Heart right ventricle (tissue), 16 donors: Measurements from ENCODE around the gene TAF1B. TPM values are rescaled to one million over a fixed set of nuclear protein-coding genes. Genes with fewer than 3 reads are reported as not detected.

ENCODE experiments used
- ATAC-seq, 8 donors: fragments of 200-7000 bp; cut with Tn5 transposase; one replicate each; pipeline ENCODE4 v1.9.1; 2020; ENCODE audit warnings: mild to moderate bottlenecking in 8 of 8, moderate library complexity in 8 of 8, moderate number of reproducible peaks in 1 of 8
- DNase-seq, 2 donors: peaks; one replicate each; pipeline ENCODE4 v3.0.0-alpha.2; 2020
- H3K27ac ChIP-seq, 10 donors: fragments of 200-600 bp; sonication (generic) in 2 of 10; one replicate each; pipeline versions ENCODE4 v1.5.0 to v1.8.0; 2020 to 2022; ENCODE audit warnings: mild to moderate bottlenecking in 3 of 10
- H3K27me3 ChIP-seq, 7 donors: fragments of 200-600 bp; one replicate each; pipeline ENCODE4 v1.8.0; 2021 to 2022; ENCODE audit warnings: mild to moderate bottlenecking in 2 of 7
- H3K36me3 ChIP-seq, 9 donors: fragments of 200-600 bp; sonication (generic) in 1 of 9; one replicate each; pipeline versions ENCODE4 v1.5.0 to v1.8.0; 2020 to 2022; ENCODE audit warnings: mild to moderate bottlenecking in 2 of 9
- H3K4me1 ChIP-seq, 9 donors: fragments of 200-600 bp; sonication (generic) in 1 of 9; one replicate each; pipeline versions ENCODE4 v1.5.0 to v1.8.0; 2020 to 2022; ENCODE audit warnings: mild to moderate bottlenecking in 4 of 9
- H3K4me3 ChIP-seq, 10 donors: fragments of 200-600 bp; sonication (generic) in 2 of 10; one replicate each; pipeline versions ENCODE4 v1.5.0 to v1.8.0; 2020 to 2022; ENCODE audit warnings: mild to moderate bottlenecking in 7 of 10, moderate library complexity in 2 of 10
- H3K9me3 ChIP-seq, 11 donors: fragments of 200-600 bp in 10 of 11; sonication (generic) in 2 of 11; one replicate each; pipeline versions ENCODE4 v1.5.0 to v1.8.0; 2013 to 2022; ENCODE audit warnings: mild to moderate bottlenecking in 2 of 11, control low read depth in 1 of 11, moderate library complexity in 1 of 11
- CTCF ChIP-seq, 9 donors: fragments of 200-600 bp; sonication (generic) in 2 of 9; IDR thresholded peaks; one replicate each; pipeline versions ENCODE4 v1.5.0 to v1.8.0; 2021 to 2022; ENCODE audit warnings: antibody characterized with exemption in 9 of 9, mild to moderate bottlenecking in 5 of 9, moderate library complexity in 1 of 9
- WGBS, 2 donors: extraction: QIAGEN DNeasy Blood & Tissue Kit; methylation state at CpG; one replicate each; pipeline ENCODE4 v1.1.7; 2013; ENCODE audit warnings: inconsistent platforms in 1 of 2; 5-methylcytosine and 5-hydroxymethylcytosine counted together
- intact Hi-C, 10 donors: fragments of 100-400 bp; cut with DNase I; formaldehyde crosslinking; loops; one replicate each; pipeline versions ENCODE4 v1.11.1 to v1.14.2; 2022
- polyA plus RNA-seq, 2 donors: library from polyadenylated mRNA; stranded (reverse); fragments of 200-250 nt; gene quantifications; one replicate each; pipeline ENCODE4 v1.2.3, GENCODE V29; 2013
- total RNA-seq, 10 donors: library from RNA; stranded (reverse); fragmentation: NEBNext Ultra II Directional in 3 of 10; extraction: Animal tissue kit (Norgen Biotek cat#: 25700) in 3 of 10; gene quantifications; one replicate each; pipeline versions ENCODE4 v1.2.1 to v1.2.4, GENCODE V29; 2021 to 2023
- donor health status: Arrhythmogenic right ventricular cardiomyopathy.
- donor health status: ischemic (EF 13 %, LVEDD 7.1; RV severe dilation, severe dysfunction).
- donor health status: healthy with polysubstance abuse.
- donor health status: DM: no; HTN: yes; CAD: no.
- donor health status: DM: no; HTN: no; CAD: no.
- donor health status: ischemic (EF 25% LVEDD 6.9; RV normal size, moderate dysfunction).
- donor health status: ischemic (EF 25% LVEDD 5.7; RV mildly dilated, moderate dysfunction).
- donor health status: healthy.
- donor health status: DM: yes; HTN: yes; CAD: no.
- donor health status: Ischemic cardiomyopathy.
- donor health status: ischemic (EF 35%, LVEDD 5.7; RV mildly dilated, moderate dysfunction).
- donor health status: nonischemic (EF 11% LVEDD 7.7; RV severe dilation, severe dysfunction).
- donor health status: DM: yes; HTN: yes; CAD: no.
- donor health status: PGD.
- donor health status: ischemic (EF 29% LVEDD 5.4; RV normal size, mild dysfunction).
- donor health status: nonischemic (EF 23%, LVEDD 6.1; RV moderate dilation, normal function).

TAF1B gene
- total and polyA plus RNA-seq, 12 donors, result 1.8 to 7.9 (median 4.5) TPM

DNA sequence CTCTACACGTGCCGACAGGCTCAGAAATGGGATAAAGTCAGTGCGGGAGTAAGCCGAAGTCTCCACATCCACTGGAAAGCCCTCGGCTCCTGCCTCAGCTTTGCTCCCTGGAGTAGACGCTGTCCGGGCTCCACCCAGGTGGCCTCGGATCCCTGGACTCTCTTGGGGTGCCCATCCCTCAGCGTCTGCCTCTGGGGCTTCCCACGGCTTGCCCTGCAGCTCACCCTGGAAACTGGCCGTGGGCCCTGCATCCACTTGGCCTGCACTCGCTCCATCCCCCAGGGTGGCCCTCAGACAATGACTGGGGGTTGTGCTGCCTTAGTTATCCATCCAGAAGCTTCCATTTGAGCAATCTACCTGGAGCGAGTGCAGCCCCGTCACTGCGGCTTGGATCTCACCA is 36.2 kb upstream of the TAF1B start:
- H3K9me3 ChIP-seq, result peaks cover 0 to 4% (median 0%) of the 10 kb centered on the region in 11 donors
- 89 to 94% methylated on average over 15 of the region's 15 CpGs for WGBS, 2 donors
- H3K4me3 ChIP-seq, result no peak overlapping the region
- no peak overlapping the region for H3K27ac ChIP-seq
- DNase-seq (no peak), ATAC-seq (no peak)
- intact Hi-C loops, result loop anchor here in 2 of 10 donors (10.0 kb wide), 2 partner anchors 248 to 628 kb away; no protein-coding TSS in a partner anchor
- peaks cover 0 to 12% (median 0%) of the 10 kb centered on the region in 9 donors for H3K4me1 ChIP-seq
- H3K27me3 ChIP-seq, result no peaks in the 10 kb centered on the region
- no peak for TF ChIP-seq CTCF (IDR thresholded peaks at IDR 0.05)
- no peaks in the 10 kb centered on the region for H3K36me3 ChIP-seq

DNA sequence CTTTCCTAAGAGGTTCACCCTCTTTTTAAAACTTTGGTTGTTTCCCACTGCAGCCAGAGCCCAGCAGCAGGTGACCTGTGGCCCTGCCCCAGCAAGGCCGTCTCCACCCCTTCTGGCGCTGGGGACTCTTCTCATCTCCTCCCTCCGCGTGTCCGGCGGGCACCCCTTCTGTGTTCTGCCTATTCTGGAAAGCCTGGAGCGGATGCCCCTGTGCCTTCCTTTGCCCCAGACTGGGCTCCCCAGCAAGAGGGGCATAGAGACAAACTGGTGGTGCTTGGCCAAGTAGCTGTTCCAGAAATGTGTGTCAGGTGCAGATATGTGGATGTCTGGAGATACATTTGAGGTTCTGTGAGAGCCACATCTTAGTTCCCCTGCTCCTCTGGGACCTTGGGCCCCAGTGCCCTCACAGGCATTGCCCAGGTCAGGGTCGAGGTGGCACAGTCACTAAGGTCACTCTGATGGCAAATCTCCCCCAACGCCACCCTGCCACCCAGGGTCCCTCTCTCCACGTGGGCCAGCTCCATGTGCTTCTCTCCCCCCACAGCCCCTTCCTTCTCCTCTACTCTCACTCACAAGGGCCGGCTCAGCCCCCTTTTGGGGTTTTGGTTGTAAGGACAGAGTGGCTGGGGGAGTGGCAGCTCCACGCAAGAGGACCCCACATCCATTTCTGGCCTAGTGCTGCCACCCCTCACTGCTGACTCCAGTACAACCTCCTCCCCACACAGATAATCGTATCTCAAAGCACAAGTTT is 35.5 kb upstream of the TAF1B start:
- intact Hi-C loops, result loop anchor here in 2 of 10 donors (10.0 kb wide), 2 partner anchors 247 to 627 kb away; no protein-coding TSS in a partner anchor
- Histone ChIP-seq H3K4me1 (peaks cover 0 to 10% (median 0%) of the 10 kb centered on the region in 9 donors), H3K27ac (no peak overlapping the region), H3K36me3 (no peaks in the 10 kb centered on the region), H3K27me3 (no peaks in the 10 kb centered on the region), H3K4me3 (no peak overlapping the region), H3K9me3 (peaks cover 0 to 4% (median 0%) of the 10 kb centered on the region in 11 donors)
- TF ChIP-seq CTCF (IDR thresholded peaks at IDR 0.05), result no peak
- 94% methylated on average over 13 of the region's 13 CpGs for WGBS, 2 donors
- ATAC-seq (no peak), DNase-seq (no peak)

DNA sequence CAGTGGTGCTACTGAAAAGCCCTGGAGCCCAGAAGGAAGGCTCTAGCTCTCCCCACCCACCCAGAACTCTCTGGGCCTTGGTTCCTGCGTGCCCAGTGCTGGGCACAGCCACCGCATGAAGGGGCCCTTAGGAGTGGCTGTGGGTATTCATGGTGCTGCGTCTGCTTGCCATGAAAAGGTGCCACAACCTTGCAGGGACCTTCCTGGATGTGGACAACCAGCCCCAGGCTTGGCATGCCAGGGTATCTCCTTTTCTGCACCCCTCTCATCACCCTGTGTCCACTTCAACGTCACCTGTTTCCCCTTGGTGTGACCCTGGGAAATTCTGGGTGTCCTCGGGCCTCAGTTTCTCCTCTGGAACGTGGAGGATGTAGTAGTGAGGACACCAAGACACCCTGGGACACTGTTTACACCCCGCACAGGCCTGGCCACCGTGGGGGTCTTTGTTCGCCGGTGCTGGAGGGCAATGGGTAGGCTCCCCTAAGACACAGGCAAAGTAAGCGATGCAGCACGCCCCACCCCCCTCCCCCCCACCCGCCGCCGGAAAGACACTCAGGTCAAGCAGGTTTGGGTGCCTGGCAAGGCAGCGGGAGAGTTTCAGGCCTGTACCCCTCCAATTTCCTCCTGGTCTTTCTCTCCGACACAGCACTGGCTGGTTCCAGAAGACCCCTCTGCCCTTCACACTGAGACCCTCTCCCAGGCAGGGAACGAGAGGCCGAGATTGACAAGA is 34.8 kb upstream of the TAF1B start:
- H3K9me3 ChIP-seq, result peaks cover 0 to 4% (median 0%) of the 10 kb centered on the region in 11 donors
- DNase-seq (no peak), ATAC-seq (no peak)
- H3K27me3 ChIP-seq, result no peaks in the 10 kb centered on the region
- no peaks in the 10 kb centered on the region for H3K36me3 ChIP-seq
- no peak overlapping the region for H3K4me3 ChIP-seq
- no peak for TF ChIP-seq CTCF (IDR thresholded peaks at IDR 0.05)
- H3K4me1 ChIP-seq, result peaks cover 0 to 7% (median 5%) of the 10 kb centered on the region in 9 donors
- H3K27ac ChIP-seq, result no peak overlapping the region
- intact Hi-C loops, result loop anchor here in 2 of 10 donors (10.0 kb wide), 2 partner anchors 246 to 626 kb away; no protein-coding TSS in a partner anchor
- WGBS, 2 donors, result 88% methylated on average over 19 of the region's 19 CpGs

- ATAC-seq (no peak), DNase-seq (no peak)
- no peak overlapping the region for H3K4me3 ChIP-seq
- H3K36me3 ChIP-seq, result no peaks in the 10 kb centered on the region
- 94 to 97% methylated on average over 4 of the region's 4 CpGs for WGBS, 2 donors
- peaks cover 0 to 11% (median 9%) of the 10 kb centered on the region in 9 donors for H3K4me1 ChIP-seq
- peaks cover 0 to 4% (median 0%) of the 10 kb centered on the region in 11 donors for H3K9me3 ChIP-seq
- H3K27ac ChIP-seq, result no peak overlapping the region
- intact Hi-C loops, result loop anchor here in 2 of 10 donors (10.0 kb wide), 2 partner anchors 246 to 626 kb away; no protein-coding TSS in a partner anchor
- H3K27me3 ChIP-seq, result no peaks in the 10 kb centered on the region
- no peak for TF ChIP-seq CTCF (IDR thresholded peaks at IDR 0.05)
These were observed 34.3 kb upstream of the TAF1B start for GRCh38 chr2:9809064-9809356.
